ENCODE results near the gene CC2D1A.

DNA sequence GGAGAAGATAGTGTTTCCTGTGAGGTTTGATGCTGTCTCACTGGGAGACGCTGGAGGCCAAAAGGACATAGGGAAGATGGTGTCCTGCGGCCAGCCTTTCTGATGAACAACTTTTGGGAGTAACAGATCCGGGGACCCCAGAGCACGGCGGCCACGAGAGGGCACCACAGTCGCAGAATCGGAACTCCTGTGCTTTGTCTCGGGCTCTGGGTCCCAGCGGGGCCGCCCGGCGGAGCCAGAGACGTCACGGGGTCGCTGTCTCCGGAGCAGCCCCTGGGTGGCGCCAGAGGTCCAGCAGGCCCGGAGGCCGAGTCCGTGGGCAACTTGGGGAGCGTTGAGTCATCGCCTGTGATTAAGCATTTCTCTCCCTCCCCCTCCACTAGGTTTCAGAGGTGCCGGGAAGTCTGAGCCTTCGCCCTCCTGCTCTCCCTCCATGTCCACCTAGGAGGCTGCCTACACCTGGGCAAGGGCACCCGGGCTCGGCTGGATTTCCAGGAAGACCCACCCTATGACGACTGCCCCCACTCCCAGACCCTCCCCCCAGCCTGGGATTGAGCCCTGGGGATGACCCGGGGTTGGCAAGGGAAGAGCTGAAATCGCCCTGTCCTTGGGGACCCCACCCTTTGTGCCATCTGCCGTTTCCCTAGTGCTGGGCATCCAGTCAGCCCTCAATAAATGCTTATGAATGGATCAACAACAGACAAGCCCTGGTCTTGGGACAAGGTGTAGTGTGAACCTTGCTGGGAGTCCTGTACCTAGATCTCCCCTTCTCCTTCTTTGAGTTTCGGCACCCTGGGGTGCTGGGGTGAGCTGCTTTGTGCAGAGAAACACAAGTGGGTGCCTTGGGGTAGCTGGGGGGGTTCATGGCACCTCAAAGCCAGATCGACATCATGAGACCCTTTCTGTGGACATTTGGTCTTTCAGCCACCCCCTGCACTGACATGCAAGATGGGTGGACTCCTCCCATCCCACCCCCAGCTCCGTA, 25.6 kb upstream of the CC2D1A start:
- TF ChIP-seq, protein P1, sequence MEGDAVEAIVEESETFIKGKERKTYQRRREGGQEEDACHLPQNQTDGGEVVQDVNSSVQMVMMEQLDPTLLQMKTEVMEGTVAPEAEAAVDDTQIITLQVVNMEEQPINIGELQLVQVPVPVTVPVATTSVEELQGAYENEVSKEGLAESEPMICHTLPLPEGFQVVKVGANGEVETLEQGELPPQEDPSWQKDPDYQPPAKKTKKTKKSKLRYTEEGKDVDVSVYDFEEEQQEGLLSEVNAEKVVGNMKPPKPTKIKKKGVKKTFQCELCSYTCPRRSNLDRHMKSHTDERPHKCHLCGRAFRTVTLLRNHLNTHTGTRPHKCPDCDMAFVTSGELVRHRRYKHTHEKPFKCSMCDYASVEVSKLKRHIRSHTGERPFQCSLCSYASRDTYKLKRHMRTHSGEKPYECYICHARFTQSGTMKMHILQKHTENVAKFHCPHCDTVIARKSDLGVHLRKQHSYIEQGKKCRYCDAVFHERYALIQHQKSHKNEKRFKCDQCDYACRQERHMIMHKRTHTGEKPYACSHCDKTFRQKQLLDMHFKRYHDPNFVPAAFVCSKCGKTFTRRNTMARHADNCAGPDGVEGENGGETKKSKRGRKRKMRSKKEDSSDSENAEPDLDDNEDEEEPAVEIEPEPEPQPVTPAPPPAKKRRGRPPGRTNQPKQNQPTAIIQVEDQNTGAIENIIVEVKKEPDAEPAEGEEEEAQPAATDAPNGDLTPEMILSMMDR (conservative IDR thresholded peaks at IDR 0.05; ENCODE audit: low read depth in 2 of 2) = peak; percentile 86 to 98
- no peak for TF ChIP-seq REST (IDR thresholded peaks at IDR 0.05; ENCODE audit: unreplicated experiment)
- TF ChIP-seq EZH2 (IDR thresholded peaks at IDR 0.05; ENCODE audit: low read depth, unreplicated experiment) = no peak
- no peak for TF ChIP-seq ZNF114 (CRISPR knock-in tag; IDR thresholded peaks at IDR 0.05)
- TF ChIP-seq POLR2AphosphoS5 (IDR thresholded peaks at IDR 0.05; ENCODE audit: low read depth) = no peak
- no peak for TF ChIP-seq NANOG (IDR thresholded peaks at IDR 0.05; ENCODE audit: borderline replicate concordance)
- TF ChIP-seq EZH2phosphoT487 (IDR thresholded peaks at IDR 0.05; ENCODE audit: unreplicated experiment) = no peak
- no peak for TF ChIP-seq JUNB (IDR thresholded peaks at IDR 0.05; ENCODE audit: unreplicated experiment)
- no peak for TF ChIP-seq ETS1 (IDR thresholded peaks at IDR 0.05)
- TF ChIP-seq ZNF331 (CRISPR knock-in tag; IDR thresholded peaks at IDR 0.05; ENCODE audit: low read depth) = no peak
- peak; percentile 91 for TF ChIP-seq CREB1 (CRISPR knock-in tag; IDR thresholded peaks at IDR 0.05; ENCODE audit: low read depth)
